ENCODE results near the gene MSI2. TPM values are rescaled to one million over a fixed set of nuclear protein-coding genes. Genes with fewer than 3 reads are reported as not detected.

The MSI2 gene
- polyA plus RNA-seq, 1 experiment, result 9.2 TPM

GRCh38 chr17:57542510-57542909 lies 286.2 kb downstream of the MSI2 start:
- H3K27me3 ChIP-seq (ENCODE audit: control insufficient read depth, insufficient read depth, low read length), result no peaks in the 10 kb centered on the region
- TF ChIP-seq CTCF (IDR thresholded peaks at IDR 0.05; ENCODE audit: insufficient read depth, low read depth, low read length), result no peak
- CTCF ChIA-PET, result interaction anchor here (1.6 kb wide), 1 partner anchor 299 kb away, joined by 5 read pairs; no protein-coding TSS in a partner anchor
- no peak for DNase-seq (ENCODE audit: low read depth)
- POLR2A ChIA-PET, result interaction anchor here (0.6 kb wide), 1 partner anchor 130 kb away, joined by 3 read pairs; no protein-coding TSS in a partner anchor
- H3K36me3 ChIP-seq (ENCODE audit: control insufficient read depth, insufficient read depth, low read length), result no peaks in the 10 kb centered on the region
- H3K4me3 ChIP-seq (ENCODE audit: low read depth, low read length), result no peak overlapping the region

- ChIA-PET POLR2A (no interaction called here), CTCF (interaction anchor here (0.5 to 1.6 kb wide), 3 partner anchors 123 to 300 kb away, joined by 3 to 5 read pairs (median 4); no protein-coding TSS in a partner anchor)
- no peak for TF ChIP-seq CTCF (IDR thresholded peaks at IDR 0.05; ENCODE audit: insufficient read depth, low read depth, low read length)
- Histone ChIP-seq H3K4me3 (ENCODE audit: low read depth, low read length) (no peak overlapping the region), H3K36me3 (ENCODE audit: control insufficient read depth, insufficient read depth, low read length) (no peaks in the 10 kb centered on the region), H3K27me3 (ENCODE audit: control insufficient read depth, insufficient read depth, low read length) (no peaks in the 10 kb centered on the region)
- DNase-seq (ENCODE audit: low read depth), result no peak
Measured at GRCh38 chr17:57543230-57543629, 286.9 kb downstream of the MSI2 start.

GRCh38 chr17:57544401-57544800 lies 288.1 kb downstream of the MSI2 start:
- CTCF ChIA-PET, result interaction anchor here (0.8 kb wide), 1 partner anchor 78 kb away, joined by 3 read pairs; no protein-coding TSS in a partner anchor
- no peak overlapping the region for H3K4me3 ChIP-seq (ENCODE audit: low read depth, low read length)
- TF ChIP-seq CTCF (IDR thresholded peaks at IDR 0.05; ENCODE audit: insufficient read depth, low read depth, low read length), result no peak
- H3K36me3 ChIP-seq (ENCODE audit: control insufficient read depth, insufficient read depth, low read length), result no peaks in the 10 kb centered on the region
- no peaks in the 10 kb centered on the region for H3K27me3 ChIP-seq (ENCODE audit: control insufficient read depth, insufficient read depth, low read length)
- no peak for DNase-seq (ENCODE audit: low read depth)
- POLR2A ChIA-PET, result no interaction called here

- H3K4me3 ChIP-seq (ENCODE audit: low read depth, low read length), result no peak overlapping the region
- ChIA-PET POLR2A (no interaction called here), CTCF (interaction anchor here (0.8 kb wide), 1 partner anchor 77 kb away, joined by 3 read pairs; no protein-coding TSS in a partner anchor)
- H3K36me3 ChIP-seq (ENCODE audit: control insufficient read depth, insufficient read depth, low read length), result no peaks in the 10 kb centered on the region
- DNase-seq (ENCODE audit: low read depth), result no peak
- H3K27me3 ChIP-seq (ENCODE audit: control insufficient read depth, insufficient read depth, low read length), result no peaks in the 10 kb centered on the region
- no peak for TF ChIP-seq CTCF (IDR thresholded peaks at IDR 0.05; ENCODE audit: insufficient read depth, low read depth, low read length)
Measured at GRCh38 chr17:57544834-57545463, 288.6 kb downstream of the MSI2 start.

- no peak for TF ChIP-seq CTCF (IDR thresholded peaks at IDR 0.05; ENCODE audit: insufficient read depth, low read depth, low read length)
- no peak for DNase-seq (ENCODE audit: low read depth)
- H3K27me3 ChIP-seq (ENCODE audit: control insufficient read depth, insufficient read depth, low read length), result no peaks in the 10 kb centered on the region
- ChIA-PET CTCF (no interaction called here), POLR2A (no interaction called here)
- no peaks in the 10 kb centered on the region for H3K36me3 ChIP-seq (ENCODE audit: control insufficient read depth, insufficient read depth, low read length)
- no peak overlapping the region for H3K4me3 ChIP-seq (ENCODE audit: low read depth, low read length)
Measured at GRCh38 chr17:57545731-57546342, 289.5 kb downstream of the MSI2 start.
